Transverse colon (tissue), 3 donors: Measurements from ENCODE around the gene PHF21A.

Experiments
- CTCF ChIP-seq, 5 experiments: fragments of 200-600 bp in 3 of 5; fragments of 450-650 bp in 2 of 5; sonication (generic) in 3 of 5; IDR thresholded peaks; 1 replicate in 2 of 5; 2 replicates in 3 of 5; pipeline ENCODE4 v1.5.1; 2016 to 2017; ENCODE audit warnings: antibody characterized with exemption in 5 of 5, inconsistent platforms in 3 of 5, mild to moderate bottlenecking in 2 of 5, moderate library complexity in 1 of 5
- POLR2A ChIP-seq: fragments of 450-650 bp; IDR thresholded peaks from one replicate; pipeline ENCODE4 v1.6.1; 2016; ENCODE audit warnings: antibody characterized with exemption, mild to moderate bottlenecking, moderate library complexity

- TF ChIP-seq CTCF (IDR thresholded peaks at IDR 0.05) (no peak), POLR2A (no peak)
These were observed 119.1 kb downstream of the PHF21A start for GRCh38 chr11:46002189-46002588.
